Mucosa of stomach (tissue), 1 donor: Measurements from ENCODE around the gene PHC3.

Experiments used
- H3K27me3 ChIP-seq: one replicate; pipeline ENCODE4 v1.7.0; 2013; ENCODE audit warnings: mild to moderate bottlenecking, low read length; ENCODE audit not compliant: control insufficient read depth, insufficient read depth
- H3K36me3 ChIP-seq: one replicate; pipeline ENCODE4 v1.7.0; 2013; ENCODE audit warnings: low read length; ENCODE audit not compliant: control insufficient read depth, insufficient read depth
- H3K4me1 ChIP-seq: one replicate; pipeline ENCODE4 v1.7.0; 2013; ENCODE audit warnings: mild to moderate bottlenecking, low read length; ENCODE audit not compliant: control insufficient read depth, insufficient read depth
- H3K4me3 ChIP-seq: one replicate; pipeline ENCODE4 v1.7.0; 2013; ENCODE audit warnings: low read length
- H3K9ac ChIP-seq: one replicate; pipeline ENCODE4 v1.7.0; 2013; ENCODE audit warnings: mild to moderate bottlenecking, low read length, moderate library complexity
- H3K9me3 ChIP-seq: one replicate; pipeline ENCODE4 v1.7.0; 2013; ENCODE audit warnings: mild to moderate bottlenecking, low read length, moderate library complexity; ENCODE audit not compliant: control insufficient read depth
- donor health status: Pancreatic carcinoma.

The PHC3 gene

GRCh38 chr3:170109579-170110293 lies 71.8 kb downstream of the PHC3 start:
- H3K36me3 ChIP-seq, result no peaks in the 10 kb centered on the region
- H3K9me3 ChIP-seq, result no peaks in the 10 kb centered on the region
- no peaks in the 10 kb centered on the region for H3K27me3 ChIP-seq
- no peak overlapping the region for H3K9ac ChIP-seq
- H3K4me3 ChIP-seq, result no peak overlapping the region
- H3K4me1 ChIP-seq, result peaks cover 14% of the 10 kb centered on the region

- H3K27me3 ChIP-seq, result no peaks in the 10 kb centered on the region
- no peaks in the 10 kb centered on the region for H3K9me3 ChIP-seq
- H3K36me3 ChIP-seq, result no peaks in the 10 kb centered on the region
- no peak overlapping the region for H3K4me3 ChIP-seq
- no peak overlapping the region for H3K9ac ChIP-seq
- peaks cover 14% of the 10 kb centered on the region for H3K4me1 ChIP-seq
These were observed 72.6 kb downstream of the PHC3 start for GRCh38 chr3:170108955-170109354.

- Histone ChIP-seq H3K9me3 (no peaks in the 10 kb centered on the region), H3K4me1 (peaks cover 14% of the 10 kb centered on the region), H3K27me3 (no peaks in the 10 kb centered on the region), H3K9ac (no peak overlapping the region), H3K36me3 (no peaks in the 10 kb centered on the region), H3K4me3 (no peak overlapping the region)
These were observed 73.6 kb downstream of the PHC3 start for GRCh38 chr3:170107941-170108340.

GRCh38 chr3:170102431-170102830 lies 79.1 kb downstream of the PHC3 start:
- Histone ChIP-seq H3K36me3 (no peaks in the 10 kb centered on the region), H3K9ac (no peak overlapping the region), H3K27me3 (no peaks in the 10 kb centered on the region), H3K4me1 (no peaks in the 10 kb centered on the region), H3K4me3 (no peak overlapping the region), H3K9me3 (no peaks in the 10 kb centered on the region)

- Histone ChIP-seq H3K36me3 (no peaks in the 10 kb centered on the region), H3K9me3 (no peaks in the 10 kb centered on the region), H3K9ac (no peak overlapping the region), H3K27me3 (no peaks in the 10 kb centered on the region), H3K4me3 (no peak overlapping the region), H3K4me1 (no peaks in the 10 kb centered on the region)
These were observed 80.6 kb downstream of the PHC3 start for GRCh38 chr3:170100944-170101343.

- Histone ChIP-seq H3K27me3 (no peaks in the 10 kb centered on the region), H3K9me3 (no peaks in the 10 kb centered on the region), H3K4me1 (no peaks in the 10 kb centered on the region), H3K4me3 (no peak overlapping the region), H3K9ac (no peak overlapping the region), H3K36me3 (no peaks in the 10 kb centered on the region)
These were observed 82.8 kb downstream of the PHC3 start for GRCh38 chr3:170098753-170099152.

- no peaks in the 10 kb centered on the region for H3K36me3 ChIP-seq
These were observed 85.2 kb downstream of the PHC3 start for GRCh38 chr3:170096342-170096741.

GRCh38 chr3:170095771-170096170 lies 85.8 kb downstream of the PHC3 start:
- no peaks in the 10 kb centered on the region for H3K9me3 ChIP-seq
- H3K27me3 ChIP-seq, result no peaks in the 10 kb centered on the region
- no peaks in the 10 kb centered on the region for H3K36me3 ChIP-seq
- H3K4me1 ChIP-seq, result no peaks in the 10 kb centered on the region
- no peak overlapping the region for H3K9ac ChIP-seq
- no peak overlapping the region for H3K4me3 ChIP-seq

More at GRCh38 chr3:170096342-170096741, 85.2 kb downstream of the PHC3 start:
- Histone ChIP-seq H3K27me3 (no peaks in the 10 kb centered on the region), H3K4me3 (no peak overlapping the region), H3K9ac (no peak overlapping the region), H3K9me3 (no peaks in the 10 kb centered on the region), H3K4me1 (no peaks in the 10 kb centered on the region)

- H3K36me3 ChIP-seq, result no peaks in the 10 kb centered on the region
- no peak overlapping the region for H3K9ac ChIP-seq
- H3K27me3 ChIP-seq, result no peaks in the 10 kb centered on the region
- H3K9me3 ChIP-seq, result no peaks in the 10 kb centered on the region
- no peaks in the 10 kb centered on the region for H3K4me1 ChIP-seq
- H3K4me3 ChIP-seq, result no peak overlapping the region
These were observed 88.6 kb downstream of the PHC3 start for GRCh38 chr3:170092907-170093306.

GRCh38 chr3:170090601-170090981 lies 90.9 kb downstream of the PHC3 start:
- H3K9me3 ChIP-seq, result no peaks in the 10 kb centered on the region
- no peaks in the 10 kb centered on the region for H3K27me3 ChIP-seq
- no peaks in the 10 kb centered on the region for H3K4me1 ChIP-seq
- H3K36me3 ChIP-seq, result no peaks in the 10 kb centered on the region
- no peak overlapping the region for H3K4me3 ChIP-seq
- H3K9ac ChIP-seq, result no peak overlapping the region

- H3K9me3 ChIP-seq, result no peaks in the 10 kb centered on the region
- no peaks in the 10 kb centered on the region for H3K4me1 ChIP-seq
- H3K36me3 ChIP-seq, result no peaks in the 10 kb centered on the region
These were observed 91.5 kb downstream of the PHC3 start for GRCh38 chr3:170089862-170090600.

GRCh38 chr3:170085396-170085795 lies 96.1 kb downstream of the PHC3 start:
- Histone ChIP-seq H3K4me3 (no peak overlapping the region), H3K36me3 (no peaks in the 10 kb centered on the region), H3K27me3 (no peaks in the 10 kb centered on the region), H3K4me1 (no peaks in the 10 kb centered on the region), H3K9me3 (no peaks in the 10 kb centered on the region), H3K9ac (no peak overlapping the region)

More at GRCh38 chr3:170089862-170090600, 91.5 kb downstream of the PHC3 start:
- H3K27me3 ChIP-seq, result no peaks in the 10 kb centered on the region
- no peak overlapping the region for H3K9ac ChIP-seq
- no peak overlapping the region for H3K4me3 ChIP-seq
